ENCODE measurements around the gene TBL1X.

Gene TBL1X

GRCh38 chrX:9646471-9647224 is 181.8 kb downstream of the TBL1X start:
- Histone ChIP-seq H3K9me3 (no peaks in the 10 kb centered on the region), H3K4me3 (ENCODE audit: low read depth, low read length) (no peak overlapping the region), H3K36me3 (no peaks in the 10 kb centered on the region), H3K27me3 (no peaks in the 10 kb centered on the region), H3K4me1 (no peaks in the 10 kb centered on the region)
- TF ChIP-seq, protein P1, sequence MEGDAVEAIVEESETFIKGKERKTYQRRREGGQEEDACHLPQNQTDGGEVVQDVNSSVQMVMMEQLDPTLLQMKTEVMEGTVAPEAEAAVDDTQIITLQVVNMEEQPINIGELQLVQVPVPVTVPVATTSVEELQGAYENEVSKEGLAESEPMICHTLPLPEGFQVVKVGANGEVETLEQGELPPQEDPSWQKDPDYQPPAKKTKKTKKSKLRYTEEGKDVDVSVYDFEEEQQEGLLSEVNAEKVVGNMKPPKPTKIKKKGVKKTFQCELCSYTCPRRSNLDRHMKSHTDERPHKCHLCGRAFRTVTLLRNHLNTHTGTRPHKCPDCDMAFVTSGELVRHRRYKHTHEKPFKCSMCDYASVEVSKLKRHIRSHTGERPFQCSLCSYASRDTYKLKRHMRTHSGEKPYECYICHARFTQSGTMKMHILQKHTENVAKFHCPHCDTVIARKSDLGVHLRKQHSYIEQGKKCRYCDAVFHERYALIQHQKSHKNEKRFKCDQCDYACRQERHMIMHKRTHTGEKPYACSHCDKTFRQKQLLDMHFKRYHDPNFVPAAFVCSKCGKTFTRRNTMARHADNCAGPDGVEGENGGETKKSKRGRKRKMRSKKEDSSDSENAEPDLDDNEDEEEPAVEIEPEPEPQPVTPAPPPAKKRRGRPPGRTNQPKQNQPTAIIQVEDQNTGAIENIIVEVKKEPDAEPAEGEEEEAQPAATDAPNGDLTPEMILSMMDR (IDR thresholded peaks at IDR 0.05; ENCODE audit: low read depth, low read length), result no peak
- DNase-seq, result no peak

DNA sequence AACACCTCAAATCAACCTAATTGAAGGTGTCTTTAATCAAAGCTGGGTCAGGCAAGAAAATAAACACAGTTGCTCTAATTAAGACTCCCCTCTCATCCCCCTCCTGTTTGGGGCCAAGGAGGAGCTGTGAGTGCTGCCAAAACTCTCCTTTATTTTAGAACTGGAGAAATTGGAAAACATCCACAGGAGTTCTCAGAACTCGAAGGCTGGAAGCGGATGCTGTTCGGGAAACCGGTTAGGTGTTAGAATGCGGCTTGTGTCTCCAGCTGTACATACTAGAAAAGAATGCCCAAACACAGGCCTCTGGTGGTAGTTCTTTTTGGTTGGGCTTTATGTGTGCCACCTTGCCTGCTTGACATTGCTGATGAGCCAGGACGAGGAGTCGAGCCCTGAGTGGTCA is 182.6 kb downstream of the TBL1X start:
- Histone ChIP-seq H3K9me3 (no peaks in the 10 kb centered on the region), H3K27me3 (no peaks in the 10 kb centered on the region), H3K36me3 (no peaks in the 10 kb centered on the region), H3K4me1 (no peaks in the 10 kb centered on the region), H3K4me3 (ENCODE audit: low read depth, low read length) (no peak overlapping the region)
- no peak for DNase-seq
- TF ChIP-seq, protein P1 (IDR thresholded peaks at IDR 0.05; ENCODE audit: low read depth, low read length), result no peak

DNA sequence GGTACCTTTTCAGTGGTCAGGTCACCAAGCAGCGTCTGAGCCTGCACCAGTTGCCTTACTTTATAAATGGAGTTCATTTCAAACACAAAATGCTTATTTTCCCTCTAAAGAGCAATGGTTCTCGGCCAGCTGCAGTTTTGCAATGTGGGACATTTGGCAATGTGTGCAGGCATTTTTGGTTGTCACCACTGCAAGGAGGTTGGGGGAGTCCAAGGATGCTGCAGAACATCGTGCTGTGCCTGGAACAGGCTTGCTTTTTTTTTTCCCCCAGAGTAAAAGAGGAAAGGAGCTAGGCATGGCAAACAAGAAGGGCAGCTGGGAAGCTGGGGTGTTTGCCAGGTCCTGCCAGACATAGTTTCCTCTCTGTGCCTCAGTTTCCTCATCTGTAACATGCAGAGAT is 185.2 kb downstream of the TBL1X start:
- Histone ChIP-seq H3K36me3 (no peaks in the 10 kb centered on the region), H3K4me1 (no peaks in the 10 kb centered on the region), H3K27me3 (no peaks in the 10 kb centered on the region), H3K9me3 (no peaks in the 10 kb centered on the region), H3K4me3 (ENCODE audit: low read depth, low read length) (no peak overlapping the region)
- no peak for DNase-seq
- TF ChIP-seq, protein P1 (IDR thresholded peaks at IDR 0.05; ENCODE audit: low read depth, low read length), result no peak

DNA sequence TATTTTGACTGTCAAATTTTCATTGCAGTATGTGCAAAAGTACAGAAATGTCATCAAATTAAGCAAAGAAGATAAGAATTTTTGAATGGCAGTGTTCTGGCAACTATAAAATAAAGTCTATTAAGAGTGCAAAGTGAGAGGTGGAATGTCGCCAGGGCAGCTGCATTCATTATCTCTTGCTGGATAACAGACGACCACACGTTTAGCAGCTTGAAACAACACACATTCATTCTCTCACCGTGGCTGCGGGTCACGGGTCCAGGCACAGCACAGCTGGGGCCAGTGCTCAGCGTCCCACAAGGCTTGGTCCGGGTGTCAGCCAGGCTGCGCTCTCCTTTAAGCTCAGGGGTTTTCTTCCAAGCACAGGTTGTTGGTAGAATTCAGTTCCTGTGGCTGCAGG is 186.9 kb downstream of the TBL1X start:
- H3K4me1 ChIP-seq, result no peaks in the 10 kb centered on the region
- H3K27me3 ChIP-seq, result no peaks in the 10 kb centered on the region
- peak; percentile 8 for DNase-seq
- no peaks in the 10 kb centered on the region for H3K9me3 ChIP-seq
- no peaks in the 10 kb centered on the region for H3K36me3 ChIP-seq
- TF ChIP-seq, protein P1 (IDR thresholded peaks at IDR 0.05; ENCODE audit: low read depth, low read length), result no peak
- no peak overlapping the region for H3K4me3 ChIP-seq (ENCODE audit: low read depth, low read length)

GRCh38 chrX:9654929-9655328 is 190.1 kb downstream of the TBL1X start:
- Histone ChIP-seq H3K4me3 (ENCODE audit: low read depth, low read length) (no peak overlapping the region), H3K9me3 (no peaks in the 10 kb centered on the region), H3K4me1 (no peaks in the 10 kb centered on the region), H3K27me3 (no peaks in the 10 kb centered on the region), H3K36me3 (no peaks in the 10 kb centered on the region)
- TF ChIP-seq, protein P1 (IDR thresholded peaks at IDR 0.05; ENCODE audit: low read depth, low read length), result no peak
- no peak for DNase-seq

DNA sequence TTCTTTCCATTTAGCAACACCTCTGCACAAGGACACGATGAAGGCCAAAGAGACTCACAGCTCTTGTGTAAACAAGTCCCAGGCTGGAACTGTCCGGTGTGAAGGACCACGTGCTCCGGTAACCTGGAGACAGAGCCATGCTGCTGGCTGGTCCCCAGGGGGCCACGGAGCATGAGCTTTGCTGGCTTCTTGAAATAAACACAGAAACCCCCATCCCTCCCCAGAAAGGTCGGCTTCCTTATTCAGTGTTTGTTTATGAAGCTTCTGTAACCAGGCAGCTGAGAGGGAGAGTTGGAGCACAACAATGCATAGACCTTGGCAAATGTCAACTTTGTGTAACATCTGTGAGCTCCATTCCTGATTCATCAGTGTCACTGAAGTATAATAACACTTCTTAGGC is 191.4 kb downstream of the TBL1X start:
- Histone ChIP-seq H3K4me3 (ENCODE audit: low read depth, low read length) (no peak overlapping the region), H3K9me3 (no peaks in the 10 kb centered on the region), H3K4me1 (no peaks in the 10 kb centered on the region), H3K36me3 (no peaks in the 10 kb centered on the region), H3K27me3 (no peaks in the 10 kb centered on the region)
- TF ChIP-seq, protein P1 (IDR thresholded peaks at IDR 0.05; ENCODE audit: low read depth, low read length), result no peak
- DNase-seq, result no peak

All from BE2C (cell line).